H9 (cell line): ENCODE measurements around the gene TUBA1A. TPM values are rescaled to one million over a fixed set of nuclear protein-coding genes. Genes with fewer than 3 reads are reported as not detected.

Experiments
- DNase-seq: peaks from one replicate; pipeline ENCODE4 v3.0.0-alpha.2; 2017
- H2AFZ ChIP-seq: one replicate; pipeline ENCODE4 v1.6.1; 2013; ENCODE audit warnings: mild to moderate bottlenecking, low read length, control low read depth, moderate library complexity
- H2AK5ac ChIP-seq: 2 replicates; pipeline ENCODE4 v1.6.1; 2013; ENCODE audit warnings: low read length, control low read depth, mixed read lengths; ENCODE audit not compliant: insufficient read length
- H2BK120ac ChIP-seq: one replicate; pipeline ENCODE4 v1.6.1; 2013; ENCODE audit warnings: low read depth, mild to moderate bottlenecking, low read length, control low read depth, inconsistent platforms; ENCODE audit not compliant: poor library complexity, severe bottlenecking
- H2BK12ac ChIP-seq: 2 replicates; pipeline ENCODE4 v1.6.1; 2013; ENCODE audit warnings: low read length, control low read depth, mixed read lengths, low read depth; ENCODE audit not compliant: insufficient read length
- H2BK15ac ChIP-seq: 2 replicates; pipeline ENCODE4 v1.6.1; 2013; ENCODE audit warnings: low read depth, low read length, control low read depth
- H2BK20ac ChIP-seq: one replicate; pipeline ENCODE4 v1.6.1; 2013; ENCODE audit warnings: low read depth, mild to moderate bottlenecking, low read length, control low read depth, inconsistent platforms; ENCODE audit not compliant: poor library complexity, severe bottlenecking
- H2BK5ac ChIP-seq: 2 replicates; pipeline ENCODE4 v1.6.1; 2013; ENCODE audit warnings: low read length, control low read depth, mixed read lengths; ENCODE audit not compliant: insufficient read length
- H3K14ac ChIP-seq: 2 replicates; pipeline ENCODE4 v1.6.1; 2013; ENCODE audit warnings: low read length, control low read depth; ENCODE audit not compliant: insufficient read depth
- H3K18ac ChIP-seq: 2 replicates; pipeline ENCODE4 v1.6.1; 2013; ENCODE audit warnings: low read depth, mild to moderate bottlenecking, mixed read lengths, low read length, control low read depth; ENCODE audit not compliant: insufficient read length
- H3K23ac ChIP-seq: 2 replicates; pipeline ENCODE4 v1.6.1; 2013; ENCODE audit warnings: low read length, control low read depth, mixed read lengths, low read depth; ENCODE audit not compliant: insufficient read length
- H3K23me2 ChIP-seq: 2 replicates; pipeline ENCODE4 v1.6.1; 2013; ENCODE audit warnings: low read depth, mild to moderate bottlenecking, mixed read lengths, low read length, control low read depth; ENCODE audit not compliant: insufficient read length, poor library complexity, severe bottlenecking
- H3K27ac ChIP-seq: 2 replicates; pipeline ENCODE4 v1.5.1; 2013; ENCODE audit warnings: low read length, control low read depth, mixed read lengths, low read depth; ENCODE audit not compliant: insufficient read length
- H3K27me3 ChIP-seq: 2 replicates; pipeline ENCODE4 v1.6.1; 2013; ENCODE audit warnings: low read length, control low read depth, inconsistent platforms; ENCODE audit not compliant: insufficient read depth
- H3K4ac ChIP-seq: 2 replicates; pipeline ENCODE4 v1.6.1; 2013; ENCODE audit warnings: low read depth, mild to moderate bottlenecking, control low read depth, inconsistent platforms, low read length, moderate library complexity
- H3K4me1 ChIP-seq: 2 replicates; pipeline ENCODE4 v1.6.1; 2013; ENCODE audit warnings: low read length, control low read depth, inconsistent platforms; ENCODE audit not compliant: insufficient read depth
- H3K4me2 ChIP-seq: 2 replicates; pipeline ENCODE4 v1.6.1; 2013; ENCODE audit warnings: low read length, control low read depth, mixed read lengths; ENCODE audit not compliant: insufficient read length, insufficient read depth
- H3K56ac ChIP-seq: 2 replicates; pipeline ENCODE4 v1.6.1; 2013; ENCODE audit warnings: low read depth, mild to moderate bottlenecking, mixed read lengths, low read length, control low read depth; ENCODE audit not compliant: insufficient read length
- H3K79me1 ChIP-seq: 2 replicates; pipeline ENCODE4 v1.6.1; 2013; ENCODE audit warnings: low read depth, mild to moderate bottlenecking, moderate library complexity, low read length, control low read depth, inconsistent platforms; ENCODE audit not compliant: insufficient read depth, poor library complexity, severe bottlenecking
- H3K79me2 ChIP-seq: 2 replicates; pipeline ENCODE4 v1.6.1; 2013; ENCODE audit warnings: low read length, control low read depth, inconsistent platforms; ENCODE audit not compliant: insufficient read depth
- H3K9ac ChIP-seq: 2 replicates; pipeline ENCODE4 v1.6.1; 2013; ENCODE audit warnings: low read length, control low read depth, mixed read lengths; ENCODE audit not compliant: insufficient read length; ENCODE audit errors: extremely low read depth
- H3K9me3 ChIP-seq: one replicate; pipeline ENCODE4 v1.6.1; 2013; ENCODE audit warnings: low read depth, low read length, inconsistent platforms; ENCODE audit not compliant: control insufficient read depth
- H3T11ph ChIP-seq: one replicate; pipeline ENCODE4 v1.6.1; 2013; ENCODE audit warnings: mild to moderate bottlenecking, low read length, control low read depth, inconsistent platforms
- H4K20me1 ChIP-seq: one replicate; pipeline ENCODE4 v1.6.1; 2013; ENCODE audit not compliant: control insufficient read depth, insufficient read length, insufficient read depth
- H4K5ac ChIP-seq: 2 replicates; pipeline ENCODE4 v1.6.1; 2013; ENCODE audit warnings: low read depth, mild to moderate bottlenecking, mixed read lengths, low read length, control low read depth; ENCODE audit not compliant: insufficient read length
- H4K8ac ChIP-seq: replicated peaks from 2 replicates; pipeline ENCODE4 v1.6.1; 2013; ENCODE audit warnings: low read length, control low read depth, mixed read lengths, low read depth; ENCODE audit not compliant: insufficient read length
- H4K91ac ChIP-seq: 2 replicates; pipeline ENCODE4 v1.6.1; 2013; ENCODE audit warnings: low read depth, mild to moderate bottlenecking, moderate library complexity, mixed read lengths, low read length, control low read depth; ENCODE audit not compliant: insufficient read length
- H3K27ac Mint-ChIP-seq, 3 experiments: 2 replicates in 2 of 3; 3 replicates in 1 of 3; pipeline ENCODE4 v1.8.0; 2020 to 2021; ENCODE audit warnings: mixed read lengths in 3 of 3, mild to moderate bottlenecking in 1 of 3, moderate library complexity in 1 of 3
- H3K27me3 Mint-ChIP-seq: 2 replicates; pipeline ENCODE4 v1.8.0; 2021; ENCODE audit warnings: low read depth, mild to moderate bottlenecking, moderate library complexity, mixed read lengths
- H3K36me3 Mint-ChIP-seq, 3 experiments: 2 replicates in 2 of 3; 3 replicates in 1 of 3; pipeline ENCODE4 v1.8.0; 2020 to 2021; ENCODE audit warnings: low read depth in 3 of 3, mixed read lengths in 3 of 3; ENCODE audit not compliant: insufficient read depth in 1 of 3
- H3K4me1 Mint-ChIP-seq, 2 experiments: 2 replicates each; pipeline ENCODE4 v1.8.0; 2020; ENCODE audit warnings: mixed read lengths in 2 of 2
- H3K4me3 Mint-ChIP-seq, 2 experiments: 2 replicates in 1 of 2; 3 replicates in 1 of 2; pipeline ENCODE4 v1.8.0; 2020 to 2021; ENCODE audit warnings: mild to moderate bottlenecking in 2 of 2, mixed read lengths in 2 of 2, moderate library complexity in 1 of 2
- H3K9me3 Mint-ChIP-seq, 2 experiments: 2 replicates in 1 of 2; 3 replicates in 1 of 2; pipeline ENCODE4 v1.8.0; 2020; ENCODE audit warnings: mild to moderate bottlenecking in 2 of 2, mixed read lengths in 2 of 2, moderate library complexity in 1 of 2
- CTCF ChIP-seq: fragments of 200-600 bp; sonication (generic); conservative IDR thresholded peaks from 3 replicates; pipeline ENCODE4 v1.8.0; 2021; ENCODE audit warnings: antibody characterized with exemption, mild to moderate bottlenecking
- WGBS: extraction: QIAGEN DNeasy Blood & Tissue Kit; methylation state at CpG from one replicate; pipeline ENCODE4 v1.1.7; 2013; ENCODE audit warnings: missing lambda C conversion rate, low lambda C conversion rate, mixed read lengths; ENCODE audit not compliant: insufficient read length; ENCODE audit errors: extremely low coverage; 5-methylcytosine and 5-hydroxymethylcytosine counted together
- total RNA-seq: library from RNA; stranded (reverse); gene quantifications from 2 replicates; pipeline ENCODE4 v1.2.1, GENCODE V29; 2021

Gene TUBA1A
- total RNA-seq, 1 experiment from 2014 or later, result 149 TPM

GRCh38 chr12:49188201-49188915 lies 522 bp downstream of the TUBA1A start:
- H3K4me3 Mint-ChIP-seq, result peak overlapping the region; percentile 89 to 97
- no peak overlapping the region for H4K5ac ChIP-seq
- H3K4me1 ChIP-seq, result no peaks in the 10 kb centered on the region; the same call in 1 of the 2 replicates
- peaks cover 3% of the 10 kb centered on the region; the same call in 1 of the 2 replicates for H3K27me3 Mint-ChIP-seq
- H2AFZ ChIP-seq, result no peak overlapping the region
- no peak overlapping the region for H3T11ph ChIP-seq
- H2BK20ac ChIP-seq, result no peak overlapping the region
- no peak overlapping the region for H2BK5ac ChIP-seq
- no peak overlapping the region for H2BK120ac ChIP-seq
- H2BK12ac ChIP-seq, result no peak overlapping the region
- H3K79me2 ChIP-seq, result no peaks in the 10 kb centered on the region; the same call in 1 of the 2 replicates
- H3K23me2 ChIP-seq, result no peaks in the 10 kb centered on the region
- DNase-seq, result peak; percentile 65
- peak overlapping the region; percentile 55 for H3K4me2 ChIP-seq
- no peak overlapping the region for H2BK15ac ChIP-seq
- H3K4ac ChIP-seq, result no peak overlapping the region; the same call in 1 of the 2 replicates
- no peak overlapping the region for H3K56ac ChIP-seq
- peaks cover 9 to 19% of the 10 kb centered on the region in 2 experiments for H3K4me1 Mint-ChIP-seq
- H3K14ac ChIP-seq, result peak overlapping the region; percentile 70; the same call in 1 of the 2 replicates
- H4K91ac ChIP-seq, result no peak overlapping the region
- H3K27me3 ChIP-seq, result no peaks in the 10 kb centered on the region
- H3K79me1 ChIP-seq, result no peaks in the 10 kb centered on the region
- H3K9me3 ChIP-seq, result no peaks in the 10 kb centered on the region
- peaks cover 17 to 24% (median 22%) of the 10 kb centered on the region in 3 experiments for H3K36me3 Mint-ChIP-seq
- WGBS, result no CpG with 5 or more reads among the region's 52 CpGs
- H4K20me1 ChIP-seq, result no peaks in the 10 kb centered on the region
- H3K9ac ChIP-seq, result peak overlapping the region; percentile 51
- peak overlapping the region; percentile 64 for H3K18ac ChIP-seq
- no peak overlapping the region for H2AK5ac ChIP-seq
- H3K23ac ChIP-seq, result no peak overlapping the region
- no peak overlapping the region for H4K8ac ChIP-seq
- no peaks in the 10 kb centered on the region; a peak in 1 of 5 replicates for H3K9me3 Mint-ChIP-seq
- peak overlapping the region; percentile 96 to 99 (median 98); a peak in 6 of 7 replicates for H3K27ac Mint-ChIP-seq
- no peak for TF ChIP-seq CTCF
- no peak overlapping the region for H3K27ac ChIP-seq
